ENCODE data around the gene BMS1.

DNA sequence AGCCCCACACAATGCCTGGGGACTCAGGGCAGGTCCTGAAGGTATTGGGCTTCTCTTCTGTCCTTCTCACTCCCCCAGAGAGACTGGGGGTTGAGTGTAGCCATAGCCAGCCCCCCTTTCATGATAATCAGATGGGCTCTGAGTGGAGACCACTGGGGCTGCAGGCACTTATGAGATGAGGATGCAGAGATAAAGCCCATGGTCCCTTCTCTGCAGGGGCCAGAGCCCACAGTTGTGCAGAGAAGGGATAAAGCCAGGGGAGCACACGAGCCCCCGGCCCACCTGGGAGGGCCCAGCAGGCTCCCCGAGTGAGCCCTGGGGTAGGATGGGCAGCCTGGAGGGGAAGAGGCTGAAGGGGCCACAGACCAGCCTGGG, 96.2 kb downstream of the BMS1 start:
- TF ChIP-seq TAF1 (IDR thresholded peaks at IDR 0.05; ENCODE audit: borderline replicate concordance, low read depth, low read length) (no peak), SP1 (IDR thresholded peaks at IDR 0.05; ENCODE audit: low read depth, low read length) (no peak)
